Psoas muscle (tissue), 8 donors: Measurements from ENCODE around the gene ASTN2. TPM values are rescaled to one million over a fixed set of nuclear protein-coding genes. Genes with fewer than 3 reads are reported as not detected.

Experiments used
- ATAC-seq, 4 donors: fragments of 200-7000 bp; cut with Tn5 transposase; one replicate each; pipeline ENCODE4 v1.9.1; 2020; ENCODE audit warnings: moderate library complexity in 3 of 4, mild to moderate bottlenecking in 2 of 4
- DNase-seq, 2 donors: peaks; one replicate each; pipeline ENCODE4 v3.0.0-alpha.2; 2020
- H3K27ac ChIP-seq: fragments of 200-600 bp; one replicate; pipeline ENCODE4 v1.8.0; 2022
- H3K27me3 ChIP-seq, 3 donors: fragments of 200-600 bp in 1 of 3; one replicate each; pipeline versions ENCODE4 v1.6.1 to v1.8.0; 2013 to 2022; ENCODE audit warnings: low read length in 2 of 3, mild to moderate bottlenecking in 2 of 3, moderate library complexity in 1 of 3; ENCODE audit not compliant: insufficient read depth in 3 of 3
- H3K36me3 ChIP-seq, 2 donors: fragments of 200-600 bp in 1 of 2; one replicate each; pipeline versions ENCODE4 v1.6.1 to v1.8.0; 2013 to 2022; ENCODE audit warnings: low read depth in 1 of 2, mild to moderate bottlenecking in 1 of 2, moderate library complexity in 1 of 2; ENCODE audit not compliant: insufficient read depth in 1 of 2
- H3K4me1 ChIP-seq: fragments of 200-600 bp; one replicate; pipeline ENCODE4 v1.8.0; 2022
- H3K4me3 ChIP-seq: fragments of 200-600 bp; one replicate; pipeline ENCODE4 v1.8.0; 2022; ENCODE audit warnings: mild to moderate bottlenecking
- H3K9me3 ChIP-seq: fragments of 200-600 bp; one replicate; pipeline ENCODE4 v1.8.0; 2022
- WGBS, 3 donors: extraction: QIAGEN DNeasy Blood & Tissue Kit; methylation state at CpG; one replicate each; pipeline versions ENCODE4 v1.1.6 to v1.1.7; 2013; 5-methylcytosine and 5-hydroxymethylcytosine counted together
- intact Hi-C, 2 donors: fragments of 100-400 bp; cut with DNase I; formaldehyde crosslinking; loops; one replicate each; pipeline versions ENCODE4 v1.11.0 to v1.14.2; 2022
- polyA plus RNA-seq, 3 donors: library from polyadenylated mRNA; stranded (reverse); fragments of 200-250 nt; gene quantifications; one replicate each; pipeline ENCODE4 v1.2.3, GENCODE V29; 2013
- total RNA-seq, 4 donors: library from RNA; stranded (reverse); fragmentation: NEBNext Ultra II Directional in 2 of 4; extraction: Animal tissue kit (Norgen Biotek cat#: 25700) in 2 of 4; gene quantifications; one replicate each; pipeline versions ENCODE4 v1.2.1 to v1.2.4, GENCODE V29; 2021 to 2023
- TF ChIP-seq, protein P1 (sequence below): fragments of 200-600 bp; IDR thresholded peaks from one replicate; pipeline ENCODE4 v1.8.0; 2022; ENCODE audit warnings: antibody characterized with exemption
- donor health status: healthy with polysubstance abuse.
- donor health status: DM: no; HTN: no; CAD: no; lungs with moderate emphysema.
- donor health status: Bipolar disorder and iron deficiency.
- donor health status: healthy.
- donor health status: DM: yes; HTN: yes; CAD: no.
- donor health status: DM: no; HTN: no; CAD: no.
- donor health status: DM: no; HTN: no; CAD: no.
- donor health status: DM: yes; HTN: yes; CAD: no.

Gene ASTN2
- total and polyA plus RNA-seq, 7 donors = 2.0 to 10.3 (median 3.3) TPM

DNA sequence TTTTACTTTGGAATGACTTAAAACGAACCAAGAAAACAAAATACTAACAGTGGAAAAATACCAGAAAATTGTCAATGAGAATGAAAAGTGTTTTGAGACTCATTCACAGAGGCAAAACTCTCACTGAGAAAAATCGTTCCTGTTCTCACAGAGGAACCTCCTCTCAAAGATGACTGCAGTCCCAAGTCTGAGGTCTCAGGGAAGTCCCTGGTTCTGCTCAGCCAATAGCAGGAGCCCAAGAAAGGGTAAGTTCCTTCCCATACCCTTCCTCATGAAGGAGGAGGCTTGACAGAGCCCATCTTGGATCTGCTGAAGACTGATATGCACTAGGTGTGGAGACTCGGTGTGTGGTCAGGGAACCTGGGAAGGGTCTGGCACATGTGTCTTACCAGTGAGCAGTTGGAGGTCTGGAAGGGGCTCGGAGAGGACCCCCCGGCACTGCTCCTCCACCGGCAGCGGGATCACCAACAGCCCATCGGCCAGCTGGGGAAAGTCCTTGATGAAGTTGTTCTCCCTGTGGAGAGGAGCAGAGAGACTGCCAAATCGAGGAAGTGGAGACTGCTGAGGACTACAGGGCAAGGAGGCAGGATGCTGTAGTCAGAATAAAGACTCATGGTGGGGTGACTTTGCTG is 681.7 kb downstream of the ASTN2 start:
- WGBS, 3 donors = 74 to 81% (median 79%) methylated on average over 9 of the region's 9 CpGs
- no peak overlapping the region for H3K27ac ChIP-seq
- TF ChIP-seq, protein P1, sequence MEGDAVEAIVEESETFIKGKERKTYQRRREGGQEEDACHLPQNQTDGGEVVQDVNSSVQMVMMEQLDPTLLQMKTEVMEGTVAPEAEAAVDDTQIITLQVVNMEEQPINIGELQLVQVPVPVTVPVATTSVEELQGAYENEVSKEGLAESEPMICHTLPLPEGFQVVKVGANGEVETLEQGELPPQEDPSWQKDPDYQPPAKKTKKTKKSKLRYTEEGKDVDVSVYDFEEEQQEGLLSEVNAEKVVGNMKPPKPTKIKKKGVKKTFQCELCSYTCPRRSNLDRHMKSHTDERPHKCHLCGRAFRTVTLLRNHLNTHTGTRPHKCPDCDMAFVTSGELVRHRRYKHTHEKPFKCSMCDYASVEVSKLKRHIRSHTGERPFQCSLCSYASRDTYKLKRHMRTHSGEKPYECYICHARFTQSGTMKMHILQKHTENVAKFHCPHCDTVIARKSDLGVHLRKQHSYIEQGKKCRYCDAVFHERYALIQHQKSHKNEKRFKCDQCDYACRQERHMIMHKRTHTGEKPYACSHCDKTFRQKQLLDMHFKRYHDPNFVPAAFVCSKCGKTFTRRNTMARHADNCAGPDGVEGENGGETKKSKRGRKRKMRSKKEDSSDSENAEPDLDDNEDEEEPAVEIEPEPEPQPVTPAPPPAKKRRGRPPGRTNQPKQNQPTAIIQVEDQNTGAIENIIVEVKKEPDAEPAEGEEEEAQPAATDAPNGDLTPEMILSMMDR = no peak
- H3K27me3 ChIP-seq = no peaks in the 10 kb centered on the region
- DNase-seq (no peak), ATAC-seq (no peak)
- H3K4me1 ChIP-seq = no peaks in the 10 kb centered on the region
- intact Hi-C loops = no loop called here
- no peak overlapping the region for H3K4me3 ChIP-seq
- no peaks in the 10 kb centered on the region for H3K36me3 ChIP-seq
- no peaks in the 10 kb centered on the region for H3K9me3 ChIP-seq

DNA sequence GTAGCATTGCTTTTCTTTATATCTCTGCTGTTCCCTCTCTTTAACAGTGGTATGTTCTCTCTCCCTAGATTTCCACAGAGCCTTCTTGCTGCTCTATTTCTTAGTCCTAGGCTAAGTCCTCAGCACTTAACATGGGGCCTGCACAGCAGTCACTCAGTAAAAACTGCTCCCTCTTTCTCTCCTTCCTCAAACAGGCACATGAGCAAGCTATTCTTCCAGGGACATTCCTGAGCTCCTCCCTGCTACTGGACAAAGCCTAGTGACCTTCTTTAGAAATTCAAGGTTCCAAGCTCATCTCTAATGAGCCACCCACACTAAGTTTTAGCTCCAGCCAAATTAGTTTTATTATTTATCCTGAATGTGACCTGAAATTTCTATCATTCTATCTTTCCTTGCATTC is 688.3 kb downstream of the ASTN2 start:
- ATAC-seq (no peak), DNase-seq (no peak)
- H3K27ac ChIP-seq = no peak overlapping the region
- intact Hi-C loops = no loop called here
- H3K9me3 ChIP-seq = no peaks in the 10 kb centered on the region
- H3K27me3 ChIP-seq = no peaks in the 10 kb centered on the region
- H3K36me3 ChIP-seq = no peaks in the 10 kb centered on the region
- H3K4me1 ChIP-seq = no peaks in the 10 kb centered on the region
- TF ChIP-seq, protein P1 = no peak
- no peak overlapping the region for H3K4me3 ChIP-seq

DNA sequence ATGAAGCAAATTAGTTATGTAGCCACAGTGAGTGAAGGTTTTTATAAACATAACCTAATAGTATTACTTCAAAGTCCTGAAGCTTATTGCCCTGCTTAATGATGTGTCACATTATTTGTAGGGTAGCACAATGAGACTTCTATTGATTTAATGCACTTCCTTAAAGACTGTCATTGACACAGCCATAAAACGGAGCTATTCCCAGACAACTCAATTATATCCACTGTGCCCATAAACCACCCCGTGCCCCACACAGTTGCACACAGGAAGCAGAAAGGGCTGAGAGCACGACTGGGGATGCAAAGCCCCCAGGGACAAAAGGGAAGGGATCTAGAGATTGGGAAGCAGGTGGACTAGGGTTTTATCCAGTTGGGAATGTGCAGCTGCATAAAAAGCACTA is 690.7 kb downstream of the ASTN2 start:
- DNase-seq = no peak
- no peak for ATAC-seq

DNA sequence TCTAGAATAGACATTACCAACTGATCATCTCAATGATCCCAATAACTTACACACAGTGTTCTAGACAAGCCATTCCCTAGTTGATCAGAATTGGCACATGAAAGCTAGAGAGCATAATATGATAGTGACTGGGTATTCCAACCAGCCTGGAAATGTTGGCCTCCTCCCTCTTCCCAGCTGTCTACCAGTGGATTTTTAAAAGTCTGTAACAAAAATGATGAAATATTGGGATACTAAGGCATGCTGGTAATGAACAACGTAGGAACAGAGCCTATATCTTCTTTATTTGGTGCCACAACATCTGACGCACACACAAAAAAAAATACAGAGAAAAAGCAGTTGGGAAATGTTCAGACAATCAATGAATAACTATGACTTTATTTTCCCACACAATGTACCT is 692.9 kb downstream of the ASTN2 start:
- no peak overlapping the region for H3K27ac ChIP-seq
- 60 to 97% (median 92%) methylated on average over 2 of the region's 2 CpGs for WGBS, 3 donors

More for the DNA sequence above, 690.7 kb downstream of the ASTN2 start:
- no peaks in the 10 kb centered on the region for H3K4me1 ChIP-seq
- TF ChIP-seq, protein P1 = no peak
- no peaks in the 10 kb centered on the region for H3K36me3 ChIP-seq
- 16 to 25% (median 19%) methylated on average over 3 of the region's 3 CpGs for WGBS, 3 donors
- no peak overlapping the region for H3K27ac ChIP-seq
- no peaks in the 10 kb centered on the region for H3K27me3 ChIP-seq
- H3K9me3 ChIP-seq = no peaks in the 10 kb centered on the region
- intact Hi-C loops = no loop called here
- H3K4me3 ChIP-seq = no peak overlapping the region

More for the DNA sequence above, 692.9 kb downstream of the ASTN2 start:
- no peaks in the 10 kb centered on the region for H3K9me3 ChIP-seq
- TF ChIP-seq, protein P1 = no peak
- H3K4me1 ChIP-seq = no peaks in the 10 kb centered on the region
- H3K4me3 ChIP-seq = no peak overlapping the region
- intact Hi-C loops = no loop called here
- no peak for DNase-seq
- ATAC-seq = no peak
- no peaks in the 10 kb centered on the region for H3K36me3 ChIP-seq
- no peaks in the 10 kb centered on the region for H3K27me3 ChIP-seq
